ENCODE results near the gene AFAP1L2.

Gene AFAP1L2

GRCh38 chr10:114391599-114391998 lies 12.7 kb downstream of the AFAP1L2 start:
- DNase-seq (ENCODE audit: low spot score): no peak

DNA sequence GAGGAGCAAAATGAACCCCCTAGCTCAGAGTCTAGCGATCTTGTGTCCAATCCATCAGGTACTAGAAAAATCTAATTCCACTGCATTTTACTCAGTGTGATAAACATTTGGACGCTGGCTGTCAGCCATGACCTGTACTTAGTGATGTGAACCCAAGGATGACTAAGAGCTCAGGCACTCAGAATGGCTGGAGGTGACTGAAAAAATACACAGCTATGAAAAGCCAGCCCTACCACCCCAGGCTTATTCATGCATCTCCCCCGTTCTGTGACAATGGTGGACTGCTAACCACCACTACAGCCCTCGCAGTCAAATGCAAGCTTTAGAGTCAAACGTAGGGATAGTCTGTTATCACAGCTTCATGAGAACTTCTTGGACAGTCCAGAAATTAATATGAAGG lies 14.9 kb downstream of the AFAP1L2 start:
- no peak for DNase-seq (ENCODE audit: low spot score)

- DNase-seq (ENCODE audit: low spot score): no peak
Observed at GRCh38 chr10:114388275-114388674, 16.0 kb downstream of the AFAP1L2 start.

GRCh38 chr10:114387784-114388183 lies 16.5 kb downstream of the AFAP1L2 start:
- no peak for DNase-seq (ENCODE audit: low spot score)

GRCh38 chr10:114386452-114386851 lies 17.9 kb downstream of the AFAP1L2 start:
- no peak for DNase-seq (ENCODE audit: low spot score)

- DNase-seq (ENCODE audit: low spot score): no peak
Observed at GRCh38 chr10:114385557-114385956, 18.7 kb downstream of the AFAP1L2 start.

DNA sequence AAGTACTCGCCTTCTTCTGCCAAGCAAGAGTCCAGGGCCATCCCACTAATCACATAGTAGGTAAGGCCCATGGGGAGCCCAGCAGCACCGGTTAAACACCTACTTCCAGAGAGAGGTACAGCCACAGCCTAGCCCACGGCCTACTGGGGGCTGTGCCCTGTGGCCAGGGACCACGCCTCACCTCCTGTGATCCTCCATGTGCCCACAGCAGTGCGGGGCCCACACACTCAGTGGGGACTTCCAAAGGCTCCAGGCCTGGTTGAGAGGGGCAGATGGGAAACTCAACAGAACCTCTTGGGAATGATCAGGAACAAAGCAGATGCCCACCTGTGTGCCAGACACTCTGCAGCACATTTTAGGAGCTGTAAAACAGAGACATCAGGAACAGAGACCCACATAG lies 19.7 kb downstream of the AFAP1L2 start:
- no peak for DNase-seq (ENCODE audit: low spot score)

DNA sequence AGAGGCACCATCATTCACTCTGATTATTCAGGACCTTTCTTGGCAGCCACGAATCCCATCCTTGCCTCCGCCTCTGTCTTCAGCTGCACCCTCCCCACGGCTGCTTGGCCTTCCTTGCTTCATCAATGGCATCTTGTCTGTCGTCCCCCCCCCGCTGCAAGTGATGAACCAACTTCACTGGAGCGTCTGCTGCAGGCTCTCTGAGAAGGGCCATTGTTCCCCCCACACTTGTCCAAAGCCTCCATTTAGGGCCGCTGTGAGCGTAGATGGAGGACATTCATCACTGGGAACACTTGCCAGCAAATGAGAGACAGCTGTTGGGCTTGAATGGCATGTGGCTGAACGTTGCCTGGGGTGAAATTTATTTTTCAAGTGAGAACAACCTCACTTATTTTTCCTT lies 20.1 kb downstream of the AFAP1L2 start:
- no peak for DNase-seq (ENCODE audit: low spot score)

- no peak for DNase-seq (ENCODE audit: low spot score)
Observed at GRCh38 chr10:114380797-114381196, 23.5 kb downstream of the AFAP1L2 start.

DNA sequence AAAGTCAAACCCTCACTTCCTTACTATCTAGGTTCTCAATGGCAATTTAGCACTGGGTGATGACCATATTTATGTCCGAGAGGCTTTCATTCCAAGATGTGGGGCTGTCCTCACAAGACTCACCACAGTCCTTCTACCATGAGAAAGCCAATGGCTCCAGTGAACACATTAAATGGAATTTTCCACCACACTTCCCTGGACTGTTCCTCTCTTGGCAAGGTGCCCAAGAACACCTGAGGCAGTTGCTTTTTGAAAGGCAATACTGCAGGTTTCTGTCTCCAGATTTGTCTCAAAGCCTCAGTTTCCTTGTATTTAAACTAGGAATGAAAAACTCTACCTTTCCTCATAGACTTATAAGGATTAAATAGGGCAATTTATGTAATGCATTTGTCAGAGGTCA lies 24.2 kb downstream of the AFAP1L2 start:
- no peak for DNase-seq (ENCODE audit: low spot score)

DNA sequence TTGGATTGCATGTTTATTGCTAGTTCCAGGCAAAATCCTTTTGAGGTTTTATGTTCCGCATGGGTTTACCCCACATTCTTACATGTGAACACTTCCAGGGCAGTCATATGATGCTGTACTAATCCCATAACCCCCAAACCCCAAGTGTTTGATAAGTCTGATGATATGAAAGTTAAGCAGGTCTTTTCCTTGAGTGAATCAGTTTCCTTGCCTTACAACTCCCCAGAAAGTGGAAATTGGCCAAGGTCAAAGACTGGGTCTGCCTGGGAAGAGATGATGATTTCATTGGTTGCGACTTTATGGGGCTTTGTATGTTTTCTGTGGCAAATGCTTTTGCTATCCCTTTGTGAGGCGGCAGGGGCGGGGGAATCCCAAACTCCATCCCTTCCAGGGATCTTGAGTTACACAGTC lies 24.7 kb downstream of the AFAP1L2 start:
- DNase-seq (ENCODE audit: low spot score): no peak

DNA sequence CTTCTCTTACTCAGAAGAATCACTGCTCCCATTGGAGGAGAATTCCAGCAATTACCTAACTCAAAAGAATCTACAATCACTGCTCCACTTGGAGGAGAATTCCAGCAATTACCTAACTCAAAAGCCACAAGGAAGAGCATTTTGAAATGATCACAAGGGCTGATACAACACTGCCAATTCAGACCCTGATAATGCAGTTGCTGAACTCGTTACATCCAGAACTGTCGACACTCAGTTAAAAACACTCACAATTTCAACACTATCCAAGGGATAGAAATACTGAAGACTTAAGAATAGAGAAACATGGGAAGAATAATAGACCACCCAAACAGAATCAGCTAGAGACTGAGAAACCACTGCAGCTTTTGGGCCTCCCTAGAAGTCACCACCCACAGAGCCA lies 27.8 kb downstream of the AFAP1L2 start:
- DNase-seq (ENCODE audit: low spot score): no peak

- DNase-seq (ENCODE audit: low spot score): no peak
Observed at GRCh38 chr10:114375047-114375446, 29.3 kb downstream of the AFAP1L2 start.

- DNase-seq (ENCODE audit: low spot score): no peak
Observed at GRCh38 chr10:114374053-114374791, 30.1 kb downstream of the AFAP1L2 start.

DNA sequence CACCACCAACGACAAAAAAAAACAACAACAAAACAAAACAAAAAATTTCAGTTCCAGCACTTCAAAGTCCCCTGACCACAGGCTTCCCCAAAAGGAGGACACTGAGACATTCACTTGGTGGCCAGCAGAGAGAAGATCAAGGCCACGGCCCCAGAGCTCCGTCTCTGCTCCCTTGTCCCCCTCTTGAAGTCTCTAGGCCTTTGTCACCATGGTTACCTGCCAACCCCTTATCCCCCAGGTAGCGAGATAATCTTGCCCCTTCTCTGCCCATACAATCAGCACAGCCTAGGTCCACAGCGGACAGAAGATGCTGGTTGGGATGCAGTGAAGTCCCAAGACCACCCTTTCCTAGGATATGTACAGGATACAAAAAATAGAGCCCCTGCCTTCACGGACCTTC lies 30.7 kb downstream of the AFAP1L2 start:
- DNase-seq (ENCODE audit: low spot score): no peak

GRCh38 chr10:114372995-114373394 lies 31.3 kb downstream of the AFAP1L2 start:
- DNase-seq (ENCODE audit: low spot score): no peak

DNA sequence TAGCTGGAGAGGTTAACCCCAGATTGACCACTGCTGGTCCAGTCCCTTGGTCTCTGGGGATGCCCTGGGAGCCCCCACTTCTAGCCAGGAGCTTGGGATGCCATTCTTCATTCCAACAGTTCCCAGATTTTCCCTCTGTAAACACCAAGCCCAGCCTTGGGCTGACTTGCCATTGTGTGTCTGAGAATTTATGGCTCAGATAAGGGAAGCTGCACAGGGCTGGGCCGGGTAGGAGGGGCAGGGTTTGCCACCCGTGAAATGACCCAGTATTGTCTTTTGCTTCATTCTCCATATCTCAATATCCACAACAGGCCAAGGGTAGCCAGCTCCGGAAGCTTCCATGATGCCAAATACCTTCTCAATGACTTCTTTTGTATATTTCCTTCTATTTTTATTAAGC lies 32.1 kb downstream of the AFAP1L2 start:
- DNase-seq (ENCODE audit: low spot score): no peak

- DNase-seq (ENCODE audit: low spot score): no peak
Observed at GRCh38 chr10:114370966-114371365, 33.3 kb downstream of the AFAP1L2 start.

GRCh38 chr10:114370199-114370598 lies 34.1 kb downstream of the AFAP1L2 start:
- no peak for DNase-seq (ENCODE audit: low spot score)

- no peak for DNase-seq (ENCODE audit: low spot score)
Observed at GRCh38 chr10:114368057-114368391, 36.3 kb downstream of the AFAP1L2 start.

- DNase-seq (ENCODE audit: low spot score): peak; percentile 49
Observed at GRCh38 chr10:114367351-114368056, 36.8 kb downstream of the AFAP1L2 start.

DNA sequence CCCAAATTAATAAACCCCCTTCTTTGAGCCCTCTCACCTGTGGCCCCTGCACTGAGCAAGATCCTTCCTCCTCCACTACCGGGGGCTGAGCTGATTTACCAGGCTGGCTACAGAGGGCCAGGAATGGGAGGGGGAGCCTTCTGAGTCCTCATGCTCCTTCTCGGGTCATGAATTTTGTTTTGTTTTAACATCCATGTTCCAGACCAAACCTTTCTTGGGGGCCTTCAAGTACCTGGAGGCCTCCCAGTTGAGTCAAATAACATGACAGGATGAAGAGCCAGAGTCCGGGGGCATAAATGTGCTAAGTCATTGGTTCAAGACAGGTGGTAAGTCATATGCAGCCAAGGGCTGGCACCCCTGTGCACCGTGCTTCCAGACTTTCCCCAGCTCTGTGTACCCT lies 39.6 kb downstream of the AFAP1L2 start:
- no peak for DNase-seq (ENCODE audit: low spot score)

- DNase-seq (ENCODE audit: low spot score): no peak
Observed at GRCh38 chr10:114363745-114364454, 40.4 kb downstream of the AFAP1L2 start.
